ENCODE data around the gene ZNF516.

DNA sequence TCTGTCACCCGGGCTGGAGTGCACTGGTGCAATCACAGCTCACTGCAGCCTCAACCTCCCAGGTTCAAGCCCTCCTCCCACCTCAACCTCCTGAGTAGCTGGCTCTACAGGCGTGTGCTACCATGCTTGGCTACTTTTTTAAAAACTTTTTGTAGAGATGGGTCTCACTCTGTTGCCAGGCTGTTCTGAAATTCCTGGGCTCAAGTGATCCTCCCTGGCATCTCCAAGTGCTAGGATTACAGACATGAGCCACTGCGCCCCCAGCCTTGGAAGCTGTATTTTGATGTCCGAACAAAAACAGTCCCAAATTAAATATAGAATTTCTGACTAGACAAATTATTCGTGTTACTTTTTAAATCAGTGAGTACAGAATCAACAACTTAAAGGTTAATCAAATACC lies 97.4 kb downstream of the ZNF516 start:
- TF ChIP-seq CTCF (tag by site-specific recombination; IDR thresholded peaks at IDR 0.05) (no peak), ZBTB7A (tag by site-specific recombination; IDR thresholded peaks at IDR 0.05; ENCODE audit: low read depth) (no peak), ZNF510 (tag by site-specific recombination; IDR thresholded peaks at IDR 0.05; ENCODE audit: insufficient replicate concordance) (no peak), HOXC10 (CRISPR knock-in tag; IDR thresholded peaks at IDR 0.05) (no peak), ZNF664 (tag by site-specific recombination; IDR thresholded peaks at IDR 0.05) (no peak), ZBTB49 (tag by site-specific recombination; IDR thresholded peaks at IDR 0.05; ENCODE audit: low read depth) (no peak), ZNF398 (tag by site-specific recombination; IDR thresholded peaks at IDR 0.05) (no peak), ZNF560 (tag by site-specific recombination; IDR thresholded peaks at IDR 0.05; ENCODE audit: borderline replicate concordance) (no peak), KLF16 (tag by site-specific recombination; IDR thresholded peaks at IDR 0.05) (no peak), REPIN1 (tag by site-specific recombination; IDR thresholded peaks at IDR 0.05; ENCODE audit: low read depth) (no peak), ZBTB44 (tag by site-specific recombination; IDR thresholded peaks at IDR 0.05) (no peak), ZNF776 (tag by site-specific recombination; IDR thresholded peaks at IDR 0.05; ENCODE audit: borderline replicate concordance) (no peak), ZNF140 (tag by site-specific recombination; IDR thresholded peaks at IDR 0.05) (no peak), GLI4 (tag by site-specific recombination; IDR thresholded peaks at IDR 0.05) (no peak)

Data from HEK293 (cell line).